ENCODE measurements around the gene DIP2B. TPM values are rescaled to one million over a fixed set of nuclear protein-coding genes. Genes with fewer than 3 reads are reported as not detected.

Gene DIP2B
- polyA plus RNA-seq, 1 donor from 2014 or later = 44.0 TPM

DNA sequence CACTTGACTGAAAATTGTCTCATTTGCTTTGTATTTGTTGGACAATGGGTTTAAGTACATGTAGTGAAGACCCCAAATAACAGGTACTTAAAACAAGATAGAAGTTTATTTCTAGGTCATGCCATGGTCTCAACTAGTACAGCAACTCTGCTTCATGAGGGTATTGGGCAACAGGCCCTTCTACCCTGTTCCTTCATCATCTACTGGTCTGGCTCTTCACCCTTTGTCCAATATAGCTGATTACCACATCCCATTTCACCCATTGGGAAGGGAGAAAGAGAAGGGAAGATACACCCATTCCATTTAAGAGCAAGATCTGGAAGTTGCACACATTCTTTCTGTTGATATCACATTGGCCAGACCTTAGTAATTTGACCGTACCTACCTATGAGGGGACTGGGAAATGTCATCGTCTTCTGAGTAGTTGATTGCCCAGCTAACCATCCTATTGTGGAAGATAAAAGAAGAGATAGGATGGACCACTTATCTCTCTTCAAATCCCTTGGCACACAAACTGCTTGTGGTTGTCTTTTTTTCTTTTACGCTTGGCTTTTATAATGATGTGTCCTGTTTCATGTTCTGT lies 104.6 kb downstream of the DIP2B start:
- no peaks in the 10 kb centered on the region for H3F3A ChIP-seq (ENCODE audit: insufficient read depth, low read length, poor library complexity, severe bottlenecking)
- TF ChIP-seq POLR2AphosphoS5 (IDR thresholded peaks at IDR 0.05) = no peak
- TF ChIP-seq SMC3 (conservative IDR thresholded peaks at IDR 0.05; ENCODE audit: poor library complexity) = no peak
- TF ChIP-seq, protein P1, sequence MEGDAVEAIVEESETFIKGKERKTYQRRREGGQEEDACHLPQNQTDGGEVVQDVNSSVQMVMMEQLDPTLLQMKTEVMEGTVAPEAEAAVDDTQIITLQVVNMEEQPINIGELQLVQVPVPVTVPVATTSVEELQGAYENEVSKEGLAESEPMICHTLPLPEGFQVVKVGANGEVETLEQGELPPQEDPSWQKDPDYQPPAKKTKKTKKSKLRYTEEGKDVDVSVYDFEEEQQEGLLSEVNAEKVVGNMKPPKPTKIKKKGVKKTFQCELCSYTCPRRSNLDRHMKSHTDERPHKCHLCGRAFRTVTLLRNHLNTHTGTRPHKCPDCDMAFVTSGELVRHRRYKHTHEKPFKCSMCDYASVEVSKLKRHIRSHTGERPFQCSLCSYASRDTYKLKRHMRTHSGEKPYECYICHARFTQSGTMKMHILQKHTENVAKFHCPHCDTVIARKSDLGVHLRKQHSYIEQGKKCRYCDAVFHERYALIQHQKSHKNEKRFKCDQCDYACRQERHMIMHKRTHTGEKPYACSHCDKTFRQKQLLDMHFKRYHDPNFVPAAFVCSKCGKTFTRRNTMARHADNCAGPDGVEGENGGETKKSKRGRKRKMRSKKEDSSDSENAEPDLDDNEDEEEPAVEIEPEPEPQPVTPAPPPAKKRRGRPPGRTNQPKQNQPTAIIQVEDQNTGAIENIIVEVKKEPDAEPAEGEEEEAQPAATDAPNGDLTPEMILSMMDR (IDR thresholded peaks at IDR 0.05; ENCODE audit: poor library complexity, severe bottlenecking) = no peak
- TF ChIP-seq TAF1 (IDR thresholded peaks at IDR 0.05; ENCODE audit: low read depth) = no peak
- no peak for TF ChIP-seq EP300 (conservative IDR thresholded peaks at IDR 0.05; ENCODE audit: poor library complexity, severe bottlenecking)
- no peak for TF ChIP-seq RAD21 (conservative IDR thresholded peaks at IDR 0.05)
- TF ChIP-seq, protein P2, sequence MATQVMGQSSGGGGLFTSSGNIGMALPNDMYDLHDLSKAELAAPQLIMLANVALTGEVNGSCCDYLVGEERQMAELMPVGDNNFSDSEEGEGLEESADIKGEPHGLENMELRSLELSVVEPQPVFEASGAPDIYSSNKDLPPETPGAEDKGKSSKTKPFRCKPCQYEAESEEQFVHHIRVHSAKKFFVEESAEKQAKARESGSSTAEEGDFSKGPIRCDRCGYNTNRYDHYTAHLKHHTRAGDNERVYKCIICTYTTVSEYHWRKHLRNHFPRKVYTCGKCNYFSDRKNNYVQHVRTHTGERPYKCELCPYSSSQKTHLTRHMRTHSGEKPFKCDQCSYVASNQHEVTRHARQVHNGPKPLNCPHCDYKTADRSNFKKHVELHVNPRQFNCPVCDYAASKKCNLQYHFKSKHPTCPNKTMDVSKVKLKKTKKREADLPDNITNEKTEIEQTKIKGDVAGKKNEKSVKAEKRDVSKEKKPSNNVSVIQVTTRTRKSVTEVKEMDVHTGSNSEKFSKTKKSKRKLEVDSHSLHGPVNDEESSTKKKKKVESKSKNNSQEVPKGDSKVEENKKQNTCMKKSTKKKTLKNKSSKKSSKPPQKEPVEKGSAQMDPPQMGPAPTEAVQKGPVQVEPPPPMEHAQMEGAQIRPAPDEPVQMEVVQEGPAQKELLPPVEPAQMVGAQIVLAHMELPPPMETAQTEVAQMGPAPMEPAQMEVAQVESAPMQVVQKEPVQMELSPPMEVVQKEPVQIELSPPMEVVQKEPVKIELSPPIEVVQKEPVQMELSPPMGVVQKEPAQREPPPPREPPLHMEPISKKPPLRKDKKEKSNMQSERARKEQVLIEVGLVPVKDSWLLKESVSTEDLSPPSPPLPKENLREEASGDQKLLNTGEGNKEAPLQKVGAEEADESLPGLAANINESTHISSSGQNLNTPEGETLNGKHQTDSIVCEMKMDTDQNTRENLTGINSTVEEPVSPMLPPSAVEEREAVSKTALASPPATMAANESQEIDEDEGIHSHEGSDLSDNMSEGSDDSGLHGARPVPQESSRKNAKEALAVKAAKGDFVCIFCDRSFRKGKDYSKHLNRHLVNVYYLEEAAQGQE (IDR thresholded peaks at IDR 0.05; ENCODE audit: borderline replicate concordance) = no peak
- TF ChIP-seq EZH2 (IDR thresholded peaks at IDR 0.05; ENCODE audit: borderline replicate concordance, insufficient read depth, low read length, poor library complexity, severe bottlenecking) = no peak
- TF ChIP-seq MXI1 (conservative IDR thresholded peaks at IDR 0.05; ENCODE audit: poor library complexity, severe bottlenecking) = no peak
- H3K4me3 ChIP-seq (ENCODE audit: low read length) = no peak overlapping the region
- H4K20me1 ChIP-seq (ENCODE audit: insufficient read depth) = no peaks in the 10 kb centered on the region
- no peaks in the 10 kb centered on the region for H3K9me2 ChIP-seq (ENCODE audit: insufficient read depth, low read length)
- H3K9ac ChIP-seq (ENCODE audit: low read length) = no peak overlapping the region
- no peaks in the 10 kb centered on the region for H3K9me3 ChIP-seq (ENCODE audit: low read length)
- no peaks in the 10 kb centered on the region for H3K36me3 ChIP-seq (ENCODE audit: insufficient read depth, low read length)
- H3K79me2 ChIP-seq (replicated peaks; ENCODE audit: insufficient read depth, low read length) = peaks cover 3% of the 10 kb centered on the region
- no peaks in the 10 kb centered on the region for H3K27me3 ChIP-seq (ENCODE audit: insufficient read depth, low read depth, low read length)
- H3K27ac ChIP-seq (ENCODE audit: low read length) = no peak overlapping the region
- no peak overlapping the region for H3K4me2 ChIP-seq (ENCODE audit: low read length)
- H2AFZ ChIP-seq (ENCODE audit: low read depth, low read length) = no peak overlapping the region

- H3F3A ChIP-seq (ENCODE audit: insufficient read depth, low read length, poor library complexity, severe bottlenecking) = no peaks in the 10 kb centered on the region
- H3K27me3 ChIP-seq (ENCODE audit: insufficient read depth, low read depth, low read length) = no peaks in the 10 kb centered on the region
- H3K4me2 ChIP-seq (ENCODE audit: low read length) = no peak overlapping the region
- TF ChIP-seq, protein P2 (IDR thresholded peaks at IDR 0.05; ENCODE audit: borderline replicate concordance) = no peak
- no peak for TF ChIP-seq MXI1 (conservative IDR thresholded peaks at IDR 0.05; ENCODE audit: poor library complexity, severe bottlenecking)
- H3K9ac ChIP-seq (ENCODE audit: low read length) = no peak overlapping the region
- no peak overlapping the region for H2AFZ ChIP-seq (ENCODE audit: low read depth, low read length)
- H3K27ac ChIP-seq (ENCODE audit: low read length) = no peak overlapping the region
- H3K36me3 ChIP-seq (ENCODE audit: insufficient read depth, low read length) = no peaks in the 10 kb centered on the region
- no peak overlapping the region for H3K4me3 ChIP-seq (ENCODE audit: low read length)
- H4K20me1 ChIP-seq (ENCODE audit: insufficient read depth) = no peaks in the 10 kb centered on the region
- H3K9me2 ChIP-seq (ENCODE audit: insufficient read depth, low read length) = no peaks in the 10 kb centered on the region
- H3K9me3 ChIP-seq (ENCODE audit: low read length) = no peaks in the 10 kb centered on the region
- peaks cover 3% of the 10 kb centered on the region for H3K79me2 ChIP-seq (replicated peaks; ENCODE audit: insufficient read depth, low read length)
Measured at GRCh38 chr12:50610171-50610570, 105.4 kb downstream of the DIP2B start.

Measured in neural cell (in vitro differentiated cells).